Measurements from ENCODE around the gene HPGD.
A peak's percentile ranks its signal among the peaks of the same experiment; 100 is the strongest.

The HPGD gene

DNA sequence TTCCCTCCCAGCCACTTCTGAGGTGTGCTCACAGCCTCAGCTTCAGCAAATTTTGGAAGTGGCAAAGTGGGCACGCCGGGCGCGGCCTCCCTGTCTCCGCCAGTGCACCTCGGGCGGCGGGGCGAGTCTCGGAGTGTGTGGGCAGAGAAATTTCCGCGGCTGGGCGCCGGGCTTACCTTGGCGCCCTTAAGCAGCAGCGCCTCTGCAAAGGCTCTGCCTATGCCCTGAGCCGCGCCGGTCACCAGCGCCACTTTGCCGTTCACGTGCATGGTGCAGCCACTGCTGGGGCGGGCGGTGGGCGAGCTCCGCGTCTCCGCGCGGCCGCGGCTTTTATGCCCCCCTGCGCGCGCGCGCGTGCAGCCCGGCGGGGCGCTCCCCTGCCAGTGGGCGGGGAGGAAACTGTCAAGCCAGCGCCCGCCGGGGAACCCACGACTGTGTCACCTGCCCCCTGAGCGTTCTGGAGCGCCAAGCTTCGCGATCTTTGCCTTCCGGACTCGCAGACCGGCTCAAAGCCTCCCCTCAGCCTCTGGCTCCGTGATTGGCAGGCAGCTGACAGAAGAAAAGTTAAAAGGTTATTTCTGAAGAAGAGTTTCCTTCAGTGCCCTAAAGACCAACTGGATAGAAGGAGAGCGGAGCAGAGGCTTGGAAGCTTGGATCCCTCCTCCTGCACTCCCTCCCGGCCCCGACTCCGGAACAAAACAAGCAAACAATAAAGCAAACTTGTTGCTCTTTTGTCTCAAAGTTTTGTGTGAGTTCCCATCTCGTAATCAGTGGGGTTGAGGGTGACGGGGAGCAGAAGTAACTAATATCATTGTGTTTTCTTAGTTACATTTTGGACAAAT is at the start of gene HPGD:
TSS of gene HPGD (minus strand) at position 306 of the 842 bp plus-strand sequence. CDS start at position 269, 37 bp downstream.
- TF ChIP-seq EZH2phosphoT487 (IDR thresholded peaks at IDR 0.05; ENCODE audit: borderline replicate concordance, low read length) = no peak
- TF ChIP-seq, protein P1, sequence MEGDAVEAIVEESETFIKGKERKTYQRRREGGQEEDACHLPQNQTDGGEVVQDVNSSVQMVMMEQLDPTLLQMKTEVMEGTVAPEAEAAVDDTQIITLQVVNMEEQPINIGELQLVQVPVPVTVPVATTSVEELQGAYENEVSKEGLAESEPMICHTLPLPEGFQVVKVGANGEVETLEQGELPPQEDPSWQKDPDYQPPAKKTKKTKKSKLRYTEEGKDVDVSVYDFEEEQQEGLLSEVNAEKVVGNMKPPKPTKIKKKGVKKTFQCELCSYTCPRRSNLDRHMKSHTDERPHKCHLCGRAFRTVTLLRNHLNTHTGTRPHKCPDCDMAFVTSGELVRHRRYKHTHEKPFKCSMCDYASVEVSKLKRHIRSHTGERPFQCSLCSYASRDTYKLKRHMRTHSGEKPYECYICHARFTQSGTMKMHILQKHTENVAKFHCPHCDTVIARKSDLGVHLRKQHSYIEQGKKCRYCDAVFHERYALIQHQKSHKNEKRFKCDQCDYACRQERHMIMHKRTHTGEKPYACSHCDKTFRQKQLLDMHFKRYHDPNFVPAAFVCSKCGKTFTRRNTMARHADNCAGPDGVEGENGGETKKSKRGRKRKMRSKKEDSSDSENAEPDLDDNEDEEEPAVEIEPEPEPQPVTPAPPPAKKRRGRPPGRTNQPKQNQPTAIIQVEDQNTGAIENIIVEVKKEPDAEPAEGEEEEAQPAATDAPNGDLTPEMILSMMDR (IDR thresholded peaks at IDR 0.05; ENCODE audit: low read depth, low read length, poor library complexity, severe bottlenecking) = no peak
- no peaks in the 10 kb centered on the region for H4K20me1 ChIP-seq (ENCODE audit: control insufficient read depth, insufficient read depth, low read depth, low read length)
- no peaks in the 10 kb centered on the region for H3K36me3 ChIP-seq (ENCODE audit: control insufficient read depth, low read length)
- no peak within 1 kb of the TSS for H3K27ac ChIP-seq (ENCODE audit: low read depth, low read length)
- peaks cover 17% of the 10 kb centered on the region for H3K27me3 ChIP-seq (ENCODE audit: control insufficient read depth, low read length)
- peak within 1 kb of the TSS; percentile 30 for H3K4me2 ChIP-seq (ENCODE audit: low read length)
- peak within 1 kb of the TSS; percentile 46 for H3K4me3 ChIP-seq (ENCODE audit: low read length)
- no peaks in the 10 kb centered on the region for H3K9me3 ChIP-seq (ENCODE audit: control insufficient read depth, insufficient read depth, low read length)
- H3K79me2 ChIP-seq (ENCODE audit: control insufficient read depth, low read length) = no peaks in the 10 kb centered on the region
- H3F3A ChIP-seq (ENCODE audit: control insufficient read depth, insufficient read depth) = no peaks in the 10 kb centered on the region
- H3K4me1 ChIP-seq (ENCODE audit: control insufficient read depth, low read length) = peaks cover 7% of the 10 kb centered on the region
- H3K9me2 ChIP-seq (replicated peaks; ENCODE audit: control insufficient read depth, low read length) = no peaks in the 10 kb centered on the region

DNA sequence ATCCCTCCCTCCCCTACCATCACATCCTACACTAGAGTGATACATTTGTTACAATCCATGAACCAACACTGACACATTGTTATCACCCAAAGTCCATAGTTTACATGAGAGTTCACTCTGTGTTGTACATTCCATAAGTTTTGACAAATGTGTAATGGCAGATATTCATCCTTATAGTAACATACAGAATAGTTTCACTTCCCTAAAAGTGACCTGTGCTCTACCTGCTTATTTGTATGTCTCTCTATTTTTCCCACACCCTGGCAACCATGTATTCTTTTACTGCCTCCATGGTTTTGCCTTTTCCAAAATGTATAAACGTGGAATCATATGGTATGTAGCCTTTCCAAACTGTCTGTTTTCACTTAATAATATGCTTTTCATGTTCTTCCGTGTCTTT is 42.2 kb upstream of the HPGD start:
- peaks cover 3% of the 10 kb centered on the region; the same call in 1 of the 2 replicates for H3K4me1 ChIP-seq (ENCODE audit: control insufficient read depth, low read length)
- no peak overlapping the region for H3K27ac ChIP-seq (ENCODE audit: low read depth, low read length)
- H3K4me2 ChIP-seq (ENCODE audit: low read length) = no peak overlapping the region
- H4K20me1 ChIP-seq (ENCODE audit: control insufficient read depth, insufficient read depth, low read depth, low read length) = no peaks in the 10 kb centered on the region
- H3K36me3 ChIP-seq (ENCODE audit: control insufficient read depth, low read length) = no peaks in the 10 kb centered on the region
- no peaks in the 10 kb centered on the region for H3K79me2 ChIP-seq (ENCODE audit: control insufficient read depth, low read length)
- H3K9me2 ChIP-seq (replicated peaks; ENCODE audit: control insufficient read depth, low read length) = peaks cover 3% of the 10 kb centered on the region; the same call in 1 of the 2 replicates
- H3F3A ChIP-seq (ENCODE audit: control insufficient read depth, insufficient read depth) = no peaks in the 10 kb centered on the region
- no peak overlapping the region for H3K4me3 ChIP-seq (ENCODE audit: low read length)
- TF ChIP-seq, protein P1 (IDR thresholded peaks at IDR 0.05; ENCODE audit: low read depth, low read length, poor library complexity, severe bottlenecking) = no peak
- no peak for TF ChIP-seq EZH2phosphoT487 (IDR thresholded peaks at IDR 0.05; ENCODE audit: borderline replicate concordance, low read length)
- no peaks in the 10 kb centered on the region for H3K27me3 ChIP-seq (ENCODE audit: control insufficient read depth, low read length)
- H3K9me3 ChIP-seq (ENCODE audit: control insufficient read depth, insufficient read depth, low read length) = no peaks in the 10 kb centered on the region

DNA sequence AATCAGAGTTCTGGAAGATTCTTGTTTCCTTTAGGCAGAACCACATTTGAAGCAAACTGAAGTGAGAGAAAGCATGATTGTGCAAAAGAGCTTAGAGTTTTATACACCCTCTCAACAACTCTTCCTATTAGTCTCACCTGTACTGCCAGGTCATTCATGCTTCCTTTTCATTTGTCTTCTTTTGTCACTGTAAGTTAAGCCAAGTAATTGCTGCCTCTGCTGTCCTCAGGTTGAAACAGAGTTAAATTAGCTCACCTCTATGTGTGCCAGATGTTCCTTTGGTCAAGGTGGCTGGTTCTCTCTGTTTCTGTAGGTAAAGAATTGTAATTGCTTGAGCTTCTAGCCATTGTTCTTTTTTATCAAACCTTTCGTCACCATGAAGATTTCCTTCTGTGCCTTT is 41.1 kb upstream of the HPGD start:
- H3K79me2 ChIP-seq (ENCODE audit: control insufficient read depth, low read length) = no peaks in the 10 kb centered on the region
- no peak overlapping the region for H3K4me3 ChIP-seq (ENCODE audit: low read length)
- peaks cover 3% of the 10 kb centered on the region; the same call in 1 of the 2 replicates for H3K4me1 ChIP-seq (ENCODE audit: control insufficient read depth, low read length)
- no peak for TF ChIP-seq EZH2phosphoT487 (IDR thresholded peaks at IDR 0.05; ENCODE audit: borderline replicate concordance, low read length)
- TF ChIP-seq, protein P1 (IDR thresholded peaks at IDR 0.05; ENCODE audit: low read depth, low read length, poor library complexity, severe bottlenecking) = no peak
- H3K9me2 ChIP-seq (replicated peaks; ENCODE audit: control insufficient read depth, low read length) = peaks cover 3% of the 10 kb centered on the region; the same call in 1 of the 2 replicates
- no peaks in the 10 kb centered on the region for H3K27me3 ChIP-seq (ENCODE audit: control insufficient read depth, low read length)
- no peaks in the 10 kb centered on the region for H3K36me3 ChIP-seq (ENCODE audit: control insufficient read depth, low read length)
- H3F3A ChIP-seq (ENCODE audit: control insufficient read depth, insufficient read depth) = no peaks in the 10 kb centered on the region
- no peak overlapping the region for H3K4me2 ChIP-seq (ENCODE audit: low read length)
- no peaks in the 10 kb centered on the region for H3K9me3 ChIP-seq (ENCODE audit: control insufficient read depth, insufficient read depth, low read length)
- no peak overlapping the region for H3K27ac ChIP-seq (ENCODE audit: low read depth, low read length)
- H4K20me1 ChIP-seq (ENCODE audit: control insufficient read depth, insufficient read depth, low read depth, low read length) = no peaks in the 10 kb centered on the region
